NT2/D1 (cell line): Measurements from ENCODE around the gene PHETA1.

Experiments used
- DNase-seq: peaks from one replicate; pipeline ENCODE4 v3.0.0-alpha.2; 2011; ENCODE audit warnings: low read depth, low spot score
- H3K27me3 ChIP-seq: 2 replicates; pipeline ENCODE4 v1.6.0; 2011; ENCODE audit warnings: mild to moderate bottlenecking; ENCODE audit not compliant: insufficient read length, insufficient read depth
- H3K36me3 ChIP-seq: 2 replicates; pipeline ENCODE4 v1.6.1; 2011; ENCODE audit warnings: mild to moderate bottlenecking, low read length, mixed read lengths; ENCODE audit not compliant: insufficient read depth, insufficient read length
- H3K4me1 ChIP-seq: 2 replicates; pipeline ENCODE4 v1.5.1; 2011; ENCODE audit not compliant: insufficient read depth, insufficient read length
- H3K4me3 ChIP-seq: 2 replicates; pipeline ENCODE4 v1.5.1; 2011; ENCODE audit warnings: low read depth; ENCODE audit not compliant: insufficient read length
- H3K9ac ChIP-seq: 2 replicates; pipeline ENCODE4 v1.6.0; 2011; ENCODE audit warnings: low read depth; ENCODE audit not compliant: insufficient read length
- H3K9me3 ChIP-seq: 2 replicates; pipeline ENCODE4 v1.5.1; 2011; ENCODE audit warnings: mild to moderate bottlenecking, low read length; ENCODE audit not compliant: insufficient read depth
- SUZ12 ChIP-seq: IDR thresholded peaks from 2 replicates; pipeline ENCODE4 v1.6.1; 2011; ENCODE audit not compliant: insufficient read length, insufficient read depth; ENCODE audit errors: extremely low read depth
- YY1 ChIP-seq: IDR thresholded peaks from 2 replicates; pipeline ENCODE4 v1.6.1; 2011; ENCODE audit not compliant: insufficient read length, insufficient read depth
- ZNF274 ChIP-seq: IDR thresholded peaks from 2 replicates; pipeline ENCODE4 v1.6.1; 2011; ENCODE audit warnings: mild to moderate bottlenecking, low read depth, low read length

The PHETA1 gene

GRCh38 chr12:111369496-111370220 is 763 bp upstream of the PHETA1 start:
- Histone ChIP-seq H3K4me3 (peak overlapping the region; percentile 90), H3K36me3 (peaks cover 16% of the 10 kb centered on the region), H3K4me1 (peaks cover 5% of the 10 kb centered on the region), H3K27me3 (peaks cover 7% of the 10 kb centered on the region), H3K9ac (peak overlapping the region; percentile 76), H3K9me3 (no peaks in the 10 kb centered on the region)
- no peak for DNase-seq
- no peak for TF ChIP-seq ZNF274
- no peak for TF ChIP-seq YY1
- TF ChIP-seq SUZ12: no peak

GRCh38 chr12:111368291-111368787 is 556 bp downstream of the PHETA1 start:
- peaks cover 9% of the 10 kb centered on the region for H3K4me1 ChIP-seq
- no peak for DNase-seq
- H3K36me3 ChIP-seq: peaks cover 23% of the 10 kb centered on the region
- H3K4me3 ChIP-seq: peak overlapping the region; percentile 90
- H3K9ac ChIP-seq: peak overlapping the region; percentile 92
- H3K9me3 ChIP-seq: no peaks in the 10 kb centered on the region
- H3K27me3 ChIP-seq: peaks cover 7% of the 10 kb centered on the region
- no peak for TF ChIP-seq SUZ12
- no peak for TF ChIP-seq ZNF274
- TF ChIP-seq YY1: no peak

DNA sequence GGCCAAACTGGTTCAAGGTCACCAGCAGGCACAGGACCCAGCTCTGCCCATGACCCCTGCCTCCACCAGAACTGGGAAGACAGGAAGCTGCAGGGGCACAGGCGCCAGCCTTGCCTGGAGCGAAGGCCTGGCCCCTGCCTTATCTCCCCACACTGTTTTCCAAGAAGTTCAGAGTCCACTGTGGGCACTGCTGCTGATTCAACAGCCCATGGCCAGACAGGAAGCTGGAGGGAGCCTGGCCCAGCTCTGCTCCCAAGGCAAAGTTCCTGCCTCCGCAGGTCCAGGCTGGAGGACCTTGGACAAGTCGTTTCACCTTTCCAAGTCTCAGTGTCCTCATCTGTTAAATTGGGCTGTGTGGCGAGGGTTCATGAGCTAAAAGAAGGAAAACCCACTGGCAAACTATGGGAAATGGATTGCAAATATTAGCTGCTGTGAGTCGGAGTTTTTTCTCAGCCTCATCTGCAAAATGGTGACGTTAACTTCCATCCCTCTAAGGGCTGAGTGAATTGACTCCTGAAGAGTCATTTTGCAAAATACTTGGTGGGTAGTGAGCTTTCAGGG is 1.2 kb downstream of the PHETA1 start:
- H3K9me3 ChIP-seq: no peaks in the 10 kb centered on the region
- H3K4me1 ChIP-seq: peaks cover 9% of the 10 kb centered on the region
- DNase-seq: no peak
- H3K4me3 ChIP-seq: peak overlapping the region; percentile 90
- peaks cover 29% of the 10 kb centered on the region for H3K36me3 ChIP-seq
- TF ChIP-seq YY1 (no peak), SUZ12 (no peak), ZNF274 (no peak)
- peaks cover 7% of the 10 kb centered on the region for H3K27me3 ChIP-seq
- peak overlapping the region; percentile 92 for H3K9ac ChIP-seq

DNA sequence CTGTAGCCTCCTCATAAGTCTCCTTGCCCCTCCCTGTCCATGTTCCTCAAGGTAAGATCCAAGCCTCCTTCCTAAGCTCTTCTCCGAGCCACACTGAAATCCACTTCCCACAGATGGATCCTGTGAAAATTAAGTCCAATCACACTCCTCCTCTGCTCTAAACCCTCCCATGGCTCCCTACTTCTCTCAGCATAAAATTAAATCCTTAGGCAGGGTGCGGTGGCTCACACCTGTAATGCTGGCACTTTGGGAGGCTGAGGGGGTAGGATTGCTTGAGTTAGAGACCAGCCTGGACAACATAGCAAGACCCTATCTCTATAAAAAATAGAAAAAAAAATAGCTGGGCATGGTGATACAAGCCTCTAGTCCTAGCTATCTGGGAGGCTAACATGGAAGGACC is 2.3 kb downstream of the PHETA1 start:
- H3K9ac ChIP-seq: no peak overlapping the region
- H3K4me3 ChIP-seq: no peak overlapping the region

GRCh38 chr12:111366075-111366474 is 2.8 kb downstream of the PHETA1 start:
- Histone ChIP-seq H3K4me1 (peaks cover 22% of the 10 kb centered on the region), H3K9ac (no peak overlapping the region)

More for the DNA sequence above, 2.3 kb downstream of the PHETA1 start:
- peaks cover 40% of the 10 kb centered on the region for H3K36me3 ChIP-seq
- peaks cover 7% of the 10 kb centered on the region for H3K27me3 ChIP-seq
- H3K9me3 ChIP-seq: no peaks in the 10 kb centered on the region
- no peak for TF ChIP-seq ZNF274
- no peak for TF ChIP-seq SUZ12
- no peak for TF ChIP-seq YY1
- no peak for DNase-seq
- peaks cover 17% of the 10 kb centered on the region for H3K4me1 ChIP-seq

DNA sequence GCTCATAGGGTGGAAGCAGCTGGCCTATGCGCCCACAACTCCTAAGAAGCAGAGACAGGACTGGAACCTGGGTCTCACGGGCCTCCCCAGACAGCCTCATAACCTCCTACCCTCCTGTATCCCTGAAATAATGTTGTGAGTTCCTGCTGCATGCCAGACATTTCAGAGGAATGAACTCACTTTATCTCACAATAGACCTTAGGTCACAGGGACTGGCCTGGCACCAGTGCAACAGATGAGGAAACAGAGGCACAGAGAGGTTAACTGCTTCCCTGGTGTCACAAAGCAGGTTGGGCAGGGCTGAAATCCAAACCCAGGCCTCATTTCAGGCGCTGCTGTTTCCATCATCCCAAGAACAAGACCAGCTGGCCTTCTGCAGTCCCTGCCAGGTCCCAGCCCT is 5.3 kb downstream of the PHETA1 start:
- Histone ChIP-seq H3K9ac (peak overlapping the region; percentile 52), H3K4me3 (no peak overlapping the region)
- TF ChIP-seq YY1: no peak
- TF ChIP-seq SUZ12: no peak
- TF ChIP-seq ZNF274: no peak

More at GRCh38 chr12:111366075-111366474, 2.8 kb downstream of the PHETA1 start:
- Histone ChIP-seq H3K36me3 (peaks cover 40% of the 10 kb centered on the region), H3K9me3 (no peaks in the 10 kb centered on the region), H3K4me3 (no peak overlapping the region), H3K27me3 (peaks cover 7% of the 10 kb centered on the region)
- TF ChIP-seq ZNF274: no peak
- no peak for TF ChIP-seq SUZ12
- no peak for TF ChIP-seq YY1
- no peak for DNase-seq

More for the DNA sequence above, 5.3 kb downstream of the PHETA1 start:
- Histone ChIP-seq H3K9me3 (no peaks in the 10 kb centered on the region), H3K27me3 (peaks cover 5% of the 10 kb centered on the region), H3K36me3 (peaks cover 46% of the 10 kb centered on the region), H3K4me1 (peaks cover 28% of the 10 kb centered on the region)
- no peak for DNase-seq
